H4 (cell line): ENCODE data around the gene ZNF700. TPM values are rescaled to one million over a fixed set of nuclear protein-coding genes. Genes with fewer than 3 reads are reported as not detected.
"Not testable (repeated sequence)": the region's sequence is repeated elsewhere in the genome, so short reads cannot be mapped to it uniquely, and the experiment has no call there.

Experiments used
- DNase-seq: peaks from one replicate; pipeline ENCODE4 v3.0.0-alpha.2; 2015; ENCODE audit warnings: low spot score
- total RNA-seq: library from RNA; depleted of rRNA; stranded (reverse); fragments of >200 nt; shearing (Covaris generic); gene quantifications from 2 replicates; pipeline ENCODE4 v1.2.3, GENCODE V29; 2014; rRNA removed

Gene ZNF700
- total RNA-seq, result 6.3 and 9.2 TPM in 2 replicates

DNA sequence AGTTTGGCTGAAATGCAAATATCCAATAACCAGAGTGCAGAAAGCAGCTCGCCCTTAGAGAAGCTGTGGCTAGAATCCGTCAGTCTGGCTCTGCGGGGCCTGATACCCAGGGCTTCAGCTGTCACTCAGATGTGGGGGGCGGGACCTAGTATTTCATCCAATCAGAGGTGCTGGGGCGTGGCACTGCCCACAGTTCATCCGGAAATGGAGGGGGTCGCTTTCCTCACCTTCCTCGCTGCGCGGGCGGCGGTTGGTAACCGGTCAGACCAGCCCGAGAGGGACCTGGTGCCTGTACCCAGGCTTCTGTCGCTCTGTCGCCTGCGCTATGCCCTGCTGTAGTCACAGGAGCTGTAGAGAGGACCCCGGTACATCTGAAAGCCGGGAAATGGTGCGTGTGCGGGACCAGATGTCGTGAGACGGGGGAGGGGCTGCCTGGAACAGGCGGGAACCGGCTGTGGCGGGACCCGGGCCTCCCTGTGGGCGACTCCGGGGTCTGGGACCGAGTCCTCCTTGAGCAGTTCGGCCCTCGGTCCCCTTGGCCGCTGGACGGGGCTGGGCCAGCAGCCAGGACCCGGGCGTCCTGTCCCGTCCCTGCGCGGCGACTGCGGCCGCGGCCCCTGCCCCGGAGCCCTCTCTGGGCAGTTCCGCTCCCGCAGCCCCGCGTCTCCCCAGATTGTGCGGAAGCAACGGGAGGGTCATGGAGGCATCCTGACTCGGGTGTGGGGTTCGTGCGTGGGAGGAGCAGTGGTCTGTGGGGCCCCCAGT is at the start of gene ZNF700:
ZNF700 (plus strand) TSS at position 222 of the 765 bp plus-strand sequence; CDS start at position 326, 104 bp downstream.
- DNase-seq, result peak; percentile 88

DNA sequence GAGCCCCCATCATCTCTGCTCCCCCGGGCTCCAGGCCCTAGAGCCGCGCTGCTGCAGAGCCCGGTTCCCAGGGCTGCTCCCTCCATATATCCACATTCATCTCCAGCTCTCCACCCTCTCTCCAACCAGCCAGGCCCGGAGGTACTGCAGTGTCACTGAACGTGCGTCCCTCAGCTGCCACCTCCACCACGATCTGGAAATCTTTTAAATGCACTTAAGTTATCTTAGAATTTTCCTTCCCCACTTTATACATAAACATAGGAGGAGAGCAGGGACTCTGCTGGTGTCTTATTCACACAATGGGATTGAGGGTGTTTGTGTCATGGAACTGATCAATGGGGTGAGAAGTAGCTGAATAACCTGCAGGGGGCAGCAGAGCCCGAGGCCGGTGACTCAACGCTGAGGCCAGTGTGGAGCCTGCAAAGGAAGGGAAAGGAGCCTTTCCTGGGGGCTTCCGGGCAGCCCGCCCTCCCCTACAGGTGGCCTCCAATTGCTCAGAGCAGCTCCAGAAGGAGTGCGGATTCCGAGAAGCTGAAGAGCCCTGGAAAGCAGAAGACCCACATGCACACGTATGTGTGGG is 45.1 kb upstream of the ZNF700 start:
- not testable (repeated sequence) for DNase-seq

DNA sequence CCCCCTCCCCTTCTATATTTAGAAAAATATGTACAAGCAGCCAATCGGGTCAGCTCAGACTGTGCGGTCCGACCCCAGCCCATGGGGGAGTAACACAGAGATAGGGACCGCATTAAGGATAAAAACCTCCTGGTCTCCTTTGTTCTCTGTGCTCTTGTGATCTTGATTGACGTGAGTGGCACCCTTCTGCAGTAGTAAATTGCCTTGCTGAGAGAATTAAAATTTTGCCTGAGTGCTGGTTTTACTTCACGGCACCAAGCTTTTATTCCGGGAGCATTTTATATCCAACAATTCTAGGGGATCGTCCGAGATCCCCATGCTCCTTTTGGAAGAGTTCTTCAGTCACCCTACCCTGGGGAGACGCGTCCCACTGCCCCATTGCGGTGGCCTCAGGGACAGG is 44.3 kb upstream of the ZNF700 start:
- DNase-seq, result no peak

DNA sequence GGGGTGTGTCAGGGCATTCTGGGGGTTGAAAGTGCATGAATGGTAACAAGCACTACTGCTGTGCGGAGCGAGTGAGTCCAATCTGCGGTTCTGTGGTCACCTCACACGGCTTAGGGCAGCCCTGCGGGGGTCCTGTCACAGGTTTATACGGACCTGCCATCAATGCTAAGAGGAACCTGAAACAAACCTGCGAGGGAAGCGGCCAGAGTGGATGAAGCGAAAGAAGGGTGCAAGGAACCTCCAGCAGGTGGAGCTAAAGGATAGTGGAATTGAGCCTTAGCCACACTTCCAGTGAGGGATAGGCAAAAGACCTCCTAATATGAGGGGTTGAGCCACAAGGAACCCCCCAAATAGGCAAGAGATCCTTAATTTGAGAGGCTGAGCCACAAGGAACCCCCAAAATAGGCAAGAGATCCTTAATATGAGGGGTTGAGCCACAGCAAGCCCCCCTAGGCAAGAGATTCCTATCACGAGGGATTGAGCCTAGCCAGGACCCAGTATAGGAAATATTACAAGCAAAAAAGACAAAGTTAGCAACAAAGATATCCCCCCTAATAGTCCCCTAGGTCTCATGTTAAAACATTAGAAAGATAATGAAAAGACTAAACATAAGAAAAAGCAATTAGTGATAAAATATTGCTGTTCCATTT is 43.6 kb upstream of the ZNF700 start:
- DNase-seq, result peak; percentile 23

DNA sequence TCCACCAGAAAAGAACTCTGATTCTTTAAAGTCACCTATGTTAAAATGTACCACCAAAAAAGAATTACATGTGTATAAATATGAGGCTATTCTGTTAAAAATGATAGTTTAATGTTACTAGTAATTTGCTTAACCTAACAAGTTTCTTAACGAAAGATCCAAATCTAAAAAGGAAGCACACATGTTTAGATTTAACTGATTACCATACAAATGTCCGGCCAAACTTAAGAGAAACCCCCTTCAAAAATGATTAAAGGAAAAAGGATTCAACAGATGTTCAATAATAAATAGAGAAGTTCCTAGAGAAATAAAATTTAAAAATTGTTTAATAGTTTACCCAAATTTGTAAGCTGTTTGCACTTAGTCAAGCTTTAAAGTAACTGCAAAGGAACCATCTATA is 42.3 kb upstream of the ZNF700 start:
- DNase-seq, result no peak

DNA sequence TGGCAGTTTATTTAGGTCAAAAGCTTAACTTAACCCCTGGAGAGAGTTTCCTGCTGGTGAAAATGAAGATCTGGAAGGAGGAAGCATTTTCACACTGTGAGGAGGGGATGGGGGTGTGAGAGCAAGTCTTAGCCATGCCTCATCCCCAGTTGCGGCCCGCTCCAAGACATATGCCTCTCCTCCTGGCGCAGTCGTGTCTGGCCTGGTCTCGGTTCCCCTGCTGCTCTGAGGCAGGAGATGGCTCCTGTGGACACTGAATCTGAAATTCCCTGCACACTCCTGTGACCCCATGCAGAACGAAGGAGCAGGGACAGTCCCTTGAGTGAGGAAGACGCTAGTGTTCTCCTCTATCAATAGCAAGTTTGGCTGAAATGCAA is 37.7 kb upstream of the ZNF700 start:
- no peak for DNase-seq

DNA sequence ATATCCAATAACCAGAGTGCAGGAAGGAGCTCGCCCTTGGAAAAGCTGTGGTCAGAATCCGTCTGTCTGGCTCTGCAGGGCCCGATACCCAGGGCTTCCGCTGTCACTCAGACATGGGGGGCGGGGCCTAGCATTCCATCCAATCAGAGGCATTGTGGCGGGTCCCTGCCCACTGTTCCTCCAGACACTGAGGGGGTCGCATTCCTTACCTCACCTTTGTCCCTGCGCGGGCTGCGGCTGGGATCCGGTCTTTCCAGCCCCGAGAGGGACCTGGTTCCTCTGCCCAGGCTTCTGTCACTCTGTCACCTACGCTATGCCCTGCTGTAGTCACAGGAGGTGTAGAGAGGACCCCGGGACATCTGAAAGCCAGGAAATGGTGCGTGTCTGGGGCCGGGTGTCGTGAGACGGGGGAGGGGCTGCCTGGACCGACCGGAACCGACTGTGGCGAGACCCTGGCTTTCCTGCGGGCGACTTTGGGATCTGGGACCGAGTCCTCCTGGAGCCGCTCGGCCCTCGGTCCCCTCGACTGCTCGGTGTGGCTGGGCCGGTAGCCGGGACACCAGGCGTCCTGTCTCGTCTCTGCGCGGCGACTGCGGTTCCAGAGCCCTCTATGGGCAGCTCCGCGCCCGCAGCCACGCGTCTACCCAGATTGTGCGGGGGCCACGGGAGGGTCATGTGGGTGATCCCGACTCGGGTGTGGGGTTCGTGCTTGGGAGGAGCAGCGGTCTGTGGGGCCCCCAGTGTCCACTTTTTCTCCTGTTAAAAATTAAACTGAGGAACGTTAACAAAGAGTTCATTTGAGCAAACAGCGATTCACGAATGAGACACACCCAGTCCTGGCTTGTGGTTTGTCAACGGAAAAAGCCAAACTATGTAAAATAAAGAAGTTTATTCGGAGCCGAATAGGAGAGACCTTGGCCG is 37.0 kb upstream of the ZNF700 start, which contains the start of gene ZNF69:
ZNF69 (plus strand) TSS at position 172 of the 921 bp plus-strand sequence; CDS start at position 314, 142 bp downstream.
- DNase-seq, result peak; percentile 43

DNA sequence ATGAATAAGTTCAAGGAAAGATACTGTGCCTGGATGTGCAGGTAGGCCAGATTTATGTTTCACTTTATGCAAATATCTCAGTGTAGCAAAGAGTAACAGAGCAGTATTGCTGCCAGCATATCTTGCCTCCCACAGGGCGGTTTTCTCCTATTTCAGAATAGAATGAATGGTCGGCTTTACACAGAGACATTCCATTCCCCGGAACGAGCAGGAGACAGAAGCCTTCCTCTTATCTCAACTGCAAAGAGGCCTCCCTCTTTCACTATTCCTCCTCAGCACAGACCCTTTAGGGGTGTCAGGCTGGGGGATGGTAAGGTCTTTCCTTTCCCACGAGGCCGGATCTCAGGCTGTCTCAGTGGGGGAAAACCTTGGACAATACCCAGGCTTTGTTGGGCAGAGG is 35.0 kb upstream of the ZNF700 start:
- not testable (repeated sequence) for DNase-seq

DNA sequence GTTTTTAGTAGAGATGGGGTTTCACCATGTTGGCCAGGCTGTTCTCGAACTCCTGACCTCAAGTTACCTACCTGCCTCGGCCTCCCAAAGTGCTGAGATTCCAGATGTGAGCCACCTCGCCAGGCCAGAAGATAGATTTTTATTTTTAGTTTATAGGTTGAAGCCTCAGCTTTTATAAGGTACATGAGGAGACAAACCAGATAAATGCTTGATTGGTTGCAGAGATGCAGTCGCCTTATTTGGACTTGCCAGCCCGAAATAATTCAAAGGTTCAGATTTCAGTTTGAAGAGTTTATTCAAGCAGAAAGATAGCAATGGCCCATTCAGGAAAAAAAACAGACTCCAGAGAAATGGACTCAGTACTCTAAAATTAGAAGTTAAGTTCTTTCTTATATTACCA is 34.3 kb upstream of the ZNF700 start:
- no peak for DNase-seq

DNA sequence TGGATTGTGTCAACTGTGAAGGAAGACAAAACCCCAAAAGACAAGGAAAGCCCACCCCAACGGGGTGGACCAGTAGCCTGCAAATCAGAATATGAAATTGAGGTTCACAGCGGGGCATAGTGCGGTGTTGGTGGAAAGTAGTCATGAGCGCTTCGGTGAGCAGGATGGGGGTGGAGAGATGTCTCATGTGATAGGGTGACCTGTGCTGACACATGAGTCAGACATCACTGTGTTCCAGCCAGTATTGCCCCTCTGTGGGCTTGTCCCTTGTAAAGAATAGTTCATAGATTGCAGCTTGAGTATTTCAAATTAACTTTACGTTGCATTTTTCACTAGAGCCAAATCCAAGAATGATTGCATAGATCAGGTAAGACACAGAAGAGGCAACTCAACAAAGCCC is 30.1 kb upstream of the ZNF700 start:
- no peak for DNase-seq

DNA sequence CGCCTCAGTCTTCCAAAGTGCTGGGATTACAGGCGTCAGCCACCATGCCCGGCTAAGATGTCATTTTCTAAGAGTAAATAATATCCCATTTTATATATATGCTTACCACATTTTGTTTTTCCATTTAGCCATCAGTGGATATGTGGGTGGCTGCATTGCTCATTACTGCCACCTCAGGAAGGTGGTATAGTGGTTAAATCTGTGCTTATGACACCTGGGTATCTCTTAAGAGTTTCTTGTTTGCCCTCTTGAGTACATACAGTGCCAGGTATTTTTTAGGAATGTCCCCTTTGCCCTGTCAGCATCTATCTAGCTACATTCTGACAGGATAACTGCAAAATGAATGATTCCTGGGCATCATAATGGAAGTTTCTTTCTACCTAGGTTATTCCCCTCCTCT is 22.7 kb upstream of the ZNF700 start:
- DNase-seq, result no peak

DNA sequence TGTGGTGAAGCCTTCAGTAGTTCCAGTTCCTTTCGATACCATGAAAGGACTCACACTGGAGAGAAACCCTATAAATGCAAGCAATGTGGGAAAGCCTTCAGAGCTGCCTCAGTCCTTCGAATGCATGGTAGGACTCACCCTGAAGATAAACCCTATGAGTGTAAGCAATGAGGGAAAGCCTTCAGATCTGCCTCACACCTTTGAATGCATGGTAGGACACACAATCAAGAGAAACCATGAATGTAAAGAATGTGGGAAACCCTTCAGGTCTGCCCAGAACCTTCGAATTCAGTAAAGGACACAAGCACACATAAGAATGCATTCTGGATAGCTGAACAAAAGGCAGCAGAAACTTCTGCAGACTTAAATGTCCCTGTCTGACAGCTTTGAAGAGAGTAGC is 19.0 kb upstream of the ZNF700 start:
- DNase-seq, result no peak

DNA sequence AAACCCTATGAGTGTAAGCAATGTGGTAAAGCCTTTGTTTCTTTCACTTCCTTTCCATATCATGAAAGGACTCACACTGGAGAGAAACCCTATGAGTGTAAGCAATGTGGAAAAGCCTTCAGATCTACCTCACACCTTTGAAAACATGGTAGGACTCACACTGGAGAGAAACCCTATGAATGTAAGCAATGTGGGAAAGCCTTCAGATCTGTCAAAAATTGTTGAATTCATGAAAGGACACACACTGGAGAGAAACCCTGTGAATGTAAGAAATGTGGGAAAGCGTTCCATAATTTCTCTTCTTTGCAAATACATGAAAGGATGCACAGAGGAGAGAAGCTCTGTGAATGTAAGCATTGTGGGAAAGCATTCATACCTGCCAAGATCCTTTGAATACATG is 13.0 kb upstream of the ZNF700 start:
- not testable (repeated sequence) for DNase-seq

DNA sequence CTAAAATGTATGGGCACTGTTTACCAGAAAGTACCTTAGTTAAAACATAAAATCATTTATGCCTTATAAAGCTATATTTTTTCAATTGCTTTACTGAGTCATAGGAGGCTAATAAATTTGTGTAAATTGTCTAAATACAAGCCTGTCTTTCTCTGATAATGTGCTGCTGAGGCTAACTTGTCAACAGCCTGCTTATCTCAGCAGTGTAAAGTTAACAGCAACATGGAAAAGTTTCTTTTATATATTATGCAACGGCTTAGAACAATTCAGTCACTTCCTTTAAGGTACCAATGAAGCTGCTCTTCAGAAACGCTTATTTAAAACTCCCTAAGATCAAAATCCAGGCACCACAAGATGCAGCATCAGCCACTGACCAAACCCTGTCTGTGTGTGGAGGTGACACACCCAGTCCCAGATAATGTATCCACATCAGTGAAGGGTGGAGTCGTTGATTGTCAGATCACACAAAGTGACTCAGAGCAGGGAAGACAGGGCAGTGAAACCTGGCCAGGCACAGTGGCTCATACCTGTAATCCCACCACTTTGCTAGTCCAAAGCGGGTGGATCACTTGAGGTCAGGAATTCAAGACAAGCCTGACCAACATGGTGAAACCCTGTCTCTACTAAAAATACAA is 10.4 kb upstream of the ZNF700 start:
- DNase-seq, result not testable (repeated sequence)

DNA sequence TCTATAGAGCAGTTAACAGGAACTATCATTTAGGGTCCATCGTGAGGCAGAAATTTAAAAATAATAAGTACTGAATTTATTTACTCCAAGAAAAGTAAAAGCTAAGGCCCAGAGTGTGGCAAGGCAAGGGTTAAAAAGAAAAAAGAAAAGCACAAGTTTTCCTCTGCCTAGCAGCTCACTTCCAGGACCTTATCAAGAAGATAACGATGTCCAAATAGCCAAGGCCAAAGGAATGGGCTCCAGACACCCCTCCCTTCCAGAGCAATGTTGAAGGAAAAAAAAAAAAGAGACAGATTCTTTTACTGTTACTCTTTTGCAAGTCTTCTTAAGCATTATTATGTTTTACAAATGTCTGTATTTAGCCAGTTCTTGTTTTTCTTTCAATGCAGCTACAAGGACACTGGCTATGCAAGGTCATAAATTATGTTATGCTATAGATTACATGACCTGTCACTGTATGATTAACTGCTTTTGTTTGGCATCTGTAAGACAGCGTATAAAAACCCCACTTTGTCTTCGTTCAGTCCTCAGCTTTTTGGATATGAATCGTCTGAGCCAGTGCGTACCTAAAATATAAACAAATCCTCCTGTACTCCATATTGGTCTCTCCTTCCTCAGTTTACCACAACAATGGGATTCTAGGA is 2.9 kb upstream of the ZNF700 start:
- DNase-seq, result no peak

DNA sequence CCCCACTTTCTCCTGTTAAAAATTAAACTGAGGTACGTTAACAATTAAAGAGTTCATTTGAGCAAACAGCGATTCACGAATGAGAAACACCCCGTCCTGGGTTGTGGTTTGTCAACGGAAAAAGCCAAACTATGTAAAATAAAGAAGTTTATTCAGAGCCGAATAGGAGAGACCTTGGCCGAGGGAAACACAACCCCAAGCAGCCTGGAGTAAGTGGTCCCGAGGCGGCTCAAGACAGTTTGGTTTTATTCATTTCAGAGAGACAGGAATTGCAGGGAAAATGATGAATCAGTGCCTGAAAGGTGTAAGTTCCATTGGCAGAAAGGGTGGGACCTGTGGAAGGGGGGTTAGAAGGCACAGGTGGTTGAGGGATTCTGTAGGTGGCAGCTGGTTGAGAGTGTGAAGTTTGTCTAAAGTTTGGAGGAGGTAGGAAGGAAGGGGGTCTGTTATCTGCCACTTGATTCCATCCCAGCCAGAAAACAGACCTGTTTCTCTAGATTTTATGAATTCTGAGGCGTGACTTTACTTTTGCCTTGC is 812 bp downstream of the ZNF700 start:
- not testable (repeated sequence) for DNase-seq

DNA sequence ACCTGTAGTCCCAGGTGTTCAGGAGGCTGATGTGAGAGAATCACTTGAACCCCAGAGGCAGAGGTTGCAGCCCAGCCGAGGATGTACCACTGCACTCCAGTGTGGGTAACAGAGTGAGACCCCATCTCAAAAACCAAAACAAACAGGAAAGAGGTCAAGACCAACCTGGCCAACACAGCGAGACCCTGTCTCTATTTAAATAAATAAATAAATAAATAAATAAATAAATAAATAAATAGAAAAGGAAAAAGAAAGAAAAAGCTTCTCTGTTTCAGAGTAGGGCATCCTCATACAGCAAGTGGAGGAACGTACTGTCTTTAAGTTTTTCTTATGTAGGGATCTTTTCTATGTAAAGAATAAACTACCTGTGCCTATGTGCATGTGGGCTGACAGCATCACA is 2.3 kb downstream of the ZNF700 start:
- DNase-seq, result no peak

DNA sequence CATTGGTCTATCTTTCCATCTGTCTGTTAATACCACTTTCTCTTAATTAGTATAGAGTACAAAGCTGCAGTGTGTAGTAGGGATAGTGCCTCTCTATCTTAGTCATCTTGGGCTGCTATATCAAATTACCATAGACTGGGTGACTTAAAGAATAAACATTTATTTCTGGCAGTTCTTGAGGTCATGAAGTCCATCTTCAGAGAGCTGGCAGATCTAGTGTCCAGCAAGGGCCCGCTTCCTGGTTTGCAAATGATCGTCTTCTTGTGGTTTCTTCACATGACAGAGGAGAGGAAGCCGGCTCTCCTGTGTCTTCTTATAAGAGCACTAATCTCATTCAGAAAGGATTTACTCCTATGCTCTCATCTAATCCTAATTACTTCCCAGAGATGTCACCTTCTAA is 6.1 kb downstream of the ZNF700 start:
- no peak for DNase-seq

DNA sequence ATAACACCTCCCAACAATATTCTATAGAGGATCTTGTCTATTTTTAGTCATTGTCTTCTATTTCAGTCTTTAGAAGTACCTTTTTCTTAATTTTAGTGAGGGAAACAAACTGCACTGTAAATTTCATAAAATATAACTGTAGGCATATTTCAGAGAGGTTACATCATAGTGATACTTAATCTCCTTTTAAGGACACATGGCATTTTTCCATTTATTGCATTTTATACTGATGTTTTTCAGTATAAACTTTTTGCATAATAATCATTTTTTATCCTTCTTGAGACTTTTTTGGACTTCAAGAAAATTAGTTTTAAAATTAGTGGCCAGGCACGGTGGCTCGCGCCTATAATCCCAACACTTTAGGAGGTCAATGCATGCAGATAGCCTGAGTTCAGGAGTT is 6.6 kb downstream of the ZNF700 start:
- no peak for DNase-seq

DNA sequence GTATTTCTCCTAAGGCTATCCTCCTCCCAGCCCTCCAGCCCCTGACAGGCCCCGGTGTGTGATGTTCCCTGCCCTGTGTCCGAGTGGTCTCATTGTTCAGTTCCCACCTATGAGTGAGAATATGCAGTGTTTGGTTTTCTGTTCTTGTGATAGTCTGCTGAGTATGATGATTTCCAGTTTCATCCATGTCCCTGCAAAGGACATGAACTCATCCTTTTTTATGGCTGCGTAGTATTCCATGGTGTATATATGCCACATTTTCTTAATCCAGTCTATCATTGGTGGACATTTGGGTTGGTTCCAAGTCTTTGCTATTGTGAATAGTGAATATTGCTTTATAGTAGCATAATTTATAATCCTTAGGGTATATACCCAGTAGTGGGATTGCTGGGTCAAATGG is 10.9 kb downstream of the ZNF700 start:
- not testable (repeated sequence) for DNase-seq

DNA sequence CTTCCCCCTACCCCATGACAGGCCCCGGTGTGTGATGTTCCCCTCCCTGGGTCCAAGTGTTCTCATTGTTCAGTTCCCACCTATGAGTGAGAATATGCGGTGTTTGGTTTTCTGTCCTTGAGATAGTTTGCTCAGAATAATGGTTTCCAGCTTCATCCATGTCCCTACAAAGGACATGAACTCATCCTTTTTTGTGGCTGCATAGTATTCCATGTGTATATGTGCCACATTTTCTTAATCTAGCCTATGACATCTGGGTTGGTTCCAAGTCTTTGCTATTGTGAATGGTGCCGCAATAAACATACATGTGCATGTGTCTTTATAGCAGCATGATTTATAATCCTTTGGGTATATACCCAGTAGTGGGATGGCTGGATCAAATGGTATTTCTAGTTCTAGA is 13.5 kb downstream of the ZNF700 start:
- DNase-seq, result not testable (repeated sequence)
